ENCODE results near the gene TMPRSS2.

The TMPRSS2 gene

GRCh38 chr21:41509145-41509496, 1.2 kb upstream of the TMPRSS2 start:
- DNase-seq, result no peak

- no peak for DNase-seq
These were observed 622 bp upstream of the TMPRSS2 start for GRCh38 chr21:41508415-41509144.

GRCh38 chr21:41506611-41507520, 1.1 kb downstream of the TMPRSS2 start:
- DNase-seq, result no peak

- DNase-seq, result no peak
These were observed 1.9 kb downstream of the TMPRSS2 start for GRCh38 chr21:41506005-41506594.

GRCh38 chr21:41504030-41504429, 3.9 kb downstream of the TMPRSS2 start:
- no peak for DNase-seq

GRCh38 chr21:41503331-41503730, 4.6 kb downstream of the TMPRSS2 start:
- DNase-seq, result no peak

GRCh38 chr21:41501919-41502318, 6.0 kb downstream of the TMPRSS2 start:
- no peak for DNase-seq

- no peak for DNase-seq
These were observed 7.0 kb downstream of the TMPRSS2 start for GRCh38 chr21:41500931-41501381.

- DNase-seq, result no peak
These were observed 7.6 kb downstream of the TMPRSS2 start for GRCh38 chr21:41500363-41500762.

- no peak for DNase-seq
These were observed 8.0 kb downstream of the TMPRSS2 start for GRCh38 chr21:41499920-41500319.

- DNase-seq, result no peak
These were observed 10.2 kb downstream of the TMPRSS2 start for GRCh38 chr21:41497788-41498187.

- no peak for DNase-seq
These were observed 10.9 kb downstream of the TMPRSS2 start for GRCh38 chr21:41497008-41497407.

- DNase-seq, result no peak
These were observed 13.7 kb downstream of the TMPRSS2 start for GRCh38 chr21:41494242-41494641.

- DNase-seq, result no peak
These were observed 16.5 kb downstream of the TMPRSS2 start for GRCh38 chr21:41491412-41491811.

- no peak for DNase-seq
These were observed 17.6 kb downstream of the TMPRSS2 start for GRCh38 chr21:41490330-41490729.

GRCh38 chr21:41489329-41489728, 18.6 kb downstream of the TMPRSS2 start:
- no peak for DNase-seq

GRCh38 chr21:41488080-41488479, 19.9 kb downstream of the TMPRSS2 start:
- no peak for DNase-seq

GRCh38 chr21:41487082-41487481, 20.9 kb downstream of the TMPRSS2 start:
- no peak for DNase-seq

GRCh38 chr21:41483973-41484372, 24.0 kb downstream of the TMPRSS2 start:
- no peak for DNase-seq

GRCh38 chr21:41483415-41483814, 24.5 kb downstream of the TMPRSS2 start:
- DNase-seq, result no peak

- no peak for DNase-seq
These were observed 25.0 kb downstream of the TMPRSS2 start for GRCh38 chr21:41482980-41483379.

- DNase-seq, result no peak
These were observed 25.7 kb downstream of the TMPRSS2 start for GRCh38 chr21:41482301-41482700.

GRCh38 chr21:41481191-41481590, 26.8 kb downstream of the TMPRSS2 start:
- no peak for DNase-seq

Measured in GOT3 (cell line).